Measurements from ENCODE around the gene RPL18A. TPM values are rescaled to one million over a fixed set of nuclear protein-coding genes. Genes with fewer than 3 reads are reported as not detected.

RPL18A gene
- total and polyA plus RNA-seq, 2 of the 13 experiments (the other 11 are each of a cell fraction or from before 2014, with no cell fraction given) = 1,471 to 2,004 TPM

DNA sequence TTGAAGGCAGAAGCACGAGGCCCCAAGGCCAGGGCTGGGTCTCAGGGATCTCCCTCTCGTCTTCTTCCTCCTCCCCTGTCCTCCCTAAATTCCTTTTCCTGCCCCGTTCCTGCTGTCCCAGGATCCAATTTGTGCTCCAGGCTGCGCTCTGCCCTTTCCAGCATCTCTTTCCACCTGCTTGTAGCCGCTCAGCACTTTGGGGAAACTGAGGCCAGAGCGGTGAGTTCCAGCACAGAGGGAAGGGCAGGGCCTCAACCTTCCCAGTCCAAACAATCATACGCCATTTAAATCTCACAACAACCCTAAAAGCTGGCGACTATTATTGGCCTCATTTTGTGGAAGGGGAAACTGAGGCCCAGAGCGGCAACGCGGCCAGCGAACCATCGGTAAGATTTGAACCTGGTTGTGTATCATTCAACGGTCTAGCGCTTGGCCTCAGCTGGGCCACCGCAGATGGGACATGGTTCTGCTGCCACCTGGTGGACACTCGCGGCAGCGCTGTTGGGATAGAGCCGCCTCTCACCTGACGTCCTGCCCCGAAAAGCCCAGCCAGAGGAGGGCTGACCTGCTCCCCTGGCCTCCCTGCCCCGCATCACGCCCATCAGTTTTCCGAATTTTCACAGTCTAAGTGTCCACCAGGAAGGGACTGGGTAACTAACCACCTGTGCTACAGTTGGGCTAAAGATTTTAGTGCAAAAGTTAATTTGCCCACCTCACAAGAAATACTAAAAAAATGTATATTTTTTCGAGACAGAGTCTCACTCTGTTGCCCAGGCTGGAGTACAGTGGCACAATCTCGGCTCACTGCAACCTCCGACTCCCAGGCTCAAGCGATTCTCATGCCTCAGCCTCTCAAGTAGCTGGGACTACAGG lies 4.2 kb upstream of the RPL18A start (continued):
- TF ChIP-seq HOXA5 (CRISPR knock-in tag; IDR thresholded peaks at IDR 0.05) (0 out of 2 replicates have a peak, but pooled peaks have one; percentile 58), ZNF274 (CRISPR knock-in tag; IDR thresholded peaks at IDR 0.05) (0 out of 2 replicates have a peak, but pooled peaks have one; percentile 25), STAT5B (CRISPR knock-in tag; IDR thresholded peaks at IDR 0.05) (no peak), MAZ (IDR thresholded peaks at IDR 0.05; ENCODE audit: borderline replicate concordance, low read depth, low read length) (no peak), MAZ (CRISPR knock-in tag; IDR thresholded peaks at IDR 0.05; ENCODE audit: low read depth) (0 out of 2 replicates have a peak, but pooled peaks have one; percentile 43), HOXA3 (CRISPR knock-in tag; IDR thresholded peaks at IDR 0.05) (peak; percentile 50; the same call in 1 of the 2 replicates), THAP8 (CRISPR knock-in tag; IDR thresholded peaks at IDR 0.05; ENCODE audit: borderline replicate concordance) (no peak), ZNF761 (CRISPR knock-in tag; conservative IDR thresholded peaks at IDR 0.05) (no peak), ZSCAN21 (CRISPR knock-in tag; IDR thresholded peaks at IDR 0.05; ENCODE audit: borderline replicate concordance) (0 out of 2 replicates have a peak, but pooled peaks have one; percentile 46), NFYC (CRISPR knock-in tag; IDR thresholded peaks at IDR 0.05) (peak; percentile 17; the same call in 1 of the 2 replicates), SALL2 (CRISPR knock-in tag; IDR thresholded peaks at IDR 0.05) (peak; percentile 82), ZNF788 (CRISPR knock-in tag; IDR thresholded peaks at IDR 0.05; ENCODE audit: borderline replicate concordance) (peak; percentile 65; the same call in 1 of the 2 replicates), ZFP37 (CRISPR knock-in tag; IDR thresholded peaks at IDR 0.05; ENCODE audit: borderline replicate concordance) (0 out of 2 replicates have a peak, but pooled peaks have one; percentile 29), ZFY (CRISPR knock-in tag; IDR thresholded peaks at IDR 0.05) (peak; percentile 31; the same call in 1 of the 2 replicates), TCF7 (IDR thresholded peaks at IDR 0.05; ENCODE audit: low read depth) (no peak), ETV6 (CRISPR knock-in tag; conservative IDR thresholded peaks at IDR 0.05) (0 out of 2 replicates have a peak, but pooled peaks have one; percentile 37), RARA (CRISPR knock-in tag; IDR thresholded peaks at IDR 0.05) (0 out of 2 replicates have a peak, but pooled peaks have one; percentile 16), RFXAP (CRISPR knock-in tag; IDR thresholded peaks at IDR 0.05; ENCODE audit: borderline replicate concordance) (peak; percentile 69; the same call in 1 of the 2 replicates)
- TF ChIP-seq, protein P1, sequence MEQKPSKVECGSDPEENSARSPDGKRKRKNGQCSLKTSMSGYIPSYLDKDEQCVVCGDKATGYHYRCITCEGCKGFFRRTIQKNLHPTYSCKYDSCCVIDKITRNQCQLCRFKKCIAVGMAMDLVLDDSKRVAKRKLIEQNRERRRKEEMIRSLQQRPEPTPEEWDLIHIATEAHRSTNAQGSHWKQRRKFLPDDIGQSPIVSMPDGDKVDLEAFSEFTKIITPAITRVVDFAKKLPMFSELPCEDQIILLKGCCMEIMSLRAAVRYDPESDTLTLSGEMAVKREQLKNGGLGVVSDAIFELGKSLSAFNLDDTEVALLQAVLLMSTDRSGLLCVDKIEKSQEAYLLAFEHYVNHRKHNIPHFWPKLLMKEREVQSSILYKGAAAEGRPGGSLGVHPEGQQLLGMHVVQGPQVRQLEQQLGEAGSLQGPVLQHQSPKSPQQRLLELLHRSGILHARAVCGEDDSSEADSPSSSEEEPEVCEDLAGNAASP (CRISPR knock-in tag; IDR thresholded peaks at IDR 0.05; ENCODE audit: borderline replicate concordance) = peak; percentile 53; the same call in 1 of the 2 replicates
- TF ChIP-seq, protein P2, sequence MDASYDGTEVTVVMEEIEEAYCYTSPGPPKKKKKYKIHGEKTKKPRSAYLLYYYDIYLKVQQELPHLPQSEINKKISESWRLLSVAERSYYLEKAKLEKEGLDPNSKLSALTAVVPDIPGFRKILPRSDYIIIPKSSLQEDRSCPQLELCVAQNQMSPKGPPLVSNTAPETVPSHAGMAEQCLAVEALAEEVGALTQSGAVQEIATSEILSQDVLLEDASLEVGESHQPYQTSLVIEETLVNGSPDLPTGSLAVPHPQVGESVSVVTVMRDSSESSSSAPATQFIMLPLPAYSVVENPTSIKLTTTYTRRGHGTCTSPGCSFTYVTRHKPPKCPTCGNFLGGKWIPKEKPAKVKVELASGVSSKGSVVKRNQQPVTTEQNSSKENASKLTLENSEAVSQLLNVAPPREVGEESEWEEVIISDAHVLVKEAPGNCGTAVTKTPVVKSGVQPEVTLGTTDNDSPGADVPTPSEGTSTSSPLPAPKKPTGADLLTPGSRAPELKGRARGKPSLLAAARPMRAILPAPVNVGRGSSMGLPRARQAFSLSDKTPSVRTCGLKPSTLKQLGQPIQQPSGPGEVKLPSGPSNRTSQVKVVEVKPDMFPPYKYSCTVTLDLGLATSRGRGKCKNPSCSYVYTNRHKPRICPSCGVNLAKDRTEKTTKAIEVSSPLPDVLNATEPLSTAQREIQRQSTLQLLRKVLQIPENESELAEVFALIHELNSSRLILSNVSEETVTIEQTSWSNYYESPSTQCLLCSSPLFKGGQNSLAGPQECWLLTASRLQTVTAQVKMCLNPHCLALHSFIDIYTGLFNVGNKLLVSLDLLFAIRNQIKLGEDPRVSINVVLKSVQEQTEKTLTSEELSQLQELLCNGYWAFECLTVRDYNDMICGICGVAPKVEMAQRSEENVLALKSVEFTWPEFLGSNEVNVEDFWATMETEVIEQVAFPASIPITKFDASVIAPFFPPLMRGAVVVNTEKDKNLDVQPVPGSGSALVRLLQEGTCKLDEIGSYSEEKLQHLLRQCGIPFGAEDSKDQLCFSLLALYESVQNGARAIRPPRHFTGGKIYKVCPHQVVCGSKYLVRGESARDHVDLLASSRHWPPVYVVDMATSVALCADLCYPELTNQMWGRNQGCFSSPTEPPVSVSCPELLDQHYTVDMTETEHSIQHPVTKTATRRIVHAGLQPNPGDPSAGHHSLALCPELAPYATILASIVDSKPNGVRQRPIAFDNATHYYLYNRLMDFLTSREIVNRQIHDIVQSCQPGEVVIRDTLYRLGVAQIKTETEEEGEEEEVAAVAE (CRISPR knock-in tag; IDR thresholded peaks at IDR 0.05; ENCODE audit: borderline replicate concordance) = peak; percentile 29; the same call in 1 of the 2 replicates
- TF ChIP-seq, protein P3, sequence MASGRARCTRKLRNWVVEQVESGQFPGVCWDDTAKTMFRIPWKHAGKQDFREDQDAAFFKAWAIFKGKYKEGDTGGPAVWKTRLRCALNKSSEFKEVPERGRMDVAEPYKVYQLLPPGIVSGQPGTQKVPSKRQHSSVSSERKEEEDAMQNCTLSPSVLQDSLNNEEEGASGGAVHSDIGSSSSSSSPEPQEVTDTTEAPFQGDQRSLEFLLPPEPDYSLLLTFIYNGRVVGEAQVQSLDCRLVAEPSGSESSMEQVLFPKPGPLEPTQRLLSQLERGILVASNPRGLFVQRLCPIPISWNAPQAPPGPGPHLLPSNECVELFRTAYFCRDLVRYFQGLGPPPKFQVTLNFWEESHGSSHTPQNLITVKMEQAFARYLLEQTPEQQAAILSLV (CRISPR knock-in tag; IDR thresholded peaks at IDR 0.05; ENCODE audit: borderline replicate concordance) = no peak

Measured in HepG2 (cell line).